ENCODE measurements around the gene NTN4.

NTN4 gene

GRCh38 chr12:95709152-95709551, 81.4 kb downstream of the NTN4 start:
- TF ChIP-seq CEBPB (IDR thresholded peaks at IDR 0.05) (no peak), REST (IDR thresholded peaks at IDR 0.05; ENCODE audit: low read depth) (no peak), FOXM1 (IDR thresholded peaks at IDR 0.05; ENCODE audit: borderline replicate concordance, low read depth) (no peak), TEAD4 (IDR thresholded peaks at IDR 0.05) (no peak), EP300 (IDR thresholded peaks at IDR 0.05; ENCODE audit: borderline replicate concordance) (no peak), EGR1 (IDR thresholded peaks at IDR 0.05) (no peak), RAD21 (IDR thresholded peaks at IDR 0.05; ENCODE audit: low read depth) (no peak), CREB1 (IDR thresholded peaks at IDR 0.05; ENCODE audit: low read depth) (no peak), TCF12 (IDR thresholded peaks at IDR 0.05; ENCODE audit: low read depth) (no peak), USF1 (IDR thresholded peaks at IDR 0.05) (no peak), NFIC (IDR thresholded peaks at IDR 0.05) (no peak), ZBTB7A (IDR thresholded peaks at IDR 0.05; ENCODE audit: low read depth) (no peak), YY1 (IDR thresholded peaks at IDR 0.05; ENCODE audit: low read depth) (no peak)
- TF ChIP-seq, protein P1, sequence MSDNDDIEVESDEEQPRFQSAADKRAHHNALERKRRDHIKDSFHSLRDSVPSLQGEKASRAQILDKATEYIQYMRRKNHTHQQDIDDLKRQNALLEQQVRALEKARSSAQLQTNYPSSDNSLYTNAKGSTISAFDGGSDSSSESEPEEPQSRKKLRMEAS (IDR thresholded peaks at IDR 0.05), result no peak

- no peak for TF ChIP-seq CEBPB (IDR thresholded peaks at IDR 0.05)
- TF ChIP-seq TAF1 (IDR thresholded peaks at IDR 0.05; ENCODE audit: low read depth), result no peak
- TF ChIP-seq YY1 (IDR thresholded peaks at IDR 0.05; ENCODE audit: low read depth), result no peak
- no peak for TF ChIP-seq NFIC (IDR thresholded peaks at IDR 0.05)
- no peak for TF ChIP-seq TEAD4 (IDR thresholded peaks at IDR 0.05)
Measured at GRCh38 chr12:95705143-95705542, 85.4 kb downstream of the NTN4 start.

DNA sequence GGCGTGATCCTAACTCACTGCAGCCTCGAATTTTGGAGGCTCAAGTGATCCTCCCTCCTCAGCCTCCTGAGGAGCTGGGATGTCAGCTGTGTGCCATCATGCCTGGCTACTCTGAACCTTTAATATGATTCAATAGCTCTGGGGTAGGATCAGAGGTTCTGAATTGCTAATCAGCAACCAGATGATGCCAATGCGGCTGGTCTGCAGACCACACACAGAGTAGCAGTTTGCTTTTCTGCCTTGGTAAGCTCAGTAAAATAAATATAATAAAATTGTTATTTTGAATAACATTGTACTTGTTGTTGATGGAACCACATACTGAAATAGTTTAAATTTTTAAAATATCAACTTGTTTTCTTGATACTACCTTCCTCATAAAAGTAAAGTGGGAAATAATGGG, 86.6 kb downstream of the NTN4 start:
- TF ChIP-seq USF1 (IDR thresholded peaks at IDR 0.05) (no peak), TCF12 (IDR thresholded peaks at IDR 0.05; ENCODE audit: low read depth) (no peak), TAF1 (IDR thresholded peaks at IDR 0.05; ENCODE audit: low read depth) (no peak), RAD21 (IDR thresholded peaks at IDR 0.05; ENCODE audit: low read depth) (no peak), TEAD4 (IDR thresholded peaks at IDR 0.05) (no peak), REST (IDR thresholded peaks at IDR 0.05; ENCODE audit: low read depth) (no peak), EGR1 (IDR thresholded peaks at IDR 0.05) (no peak), NFIC (IDR thresholded peaks at IDR 0.05) (no peak), YY1 (IDR thresholded peaks at IDR 0.05; ENCODE audit: low read depth) (no peak), CEBPB (IDR thresholded peaks at IDR 0.05) (no peak), ZBTB7A (IDR thresholded peaks at IDR 0.05; ENCODE audit: low read depth) (no peak)
- TF ChIP-seq, protein P1 (IDR thresholded peaks at IDR 0.05), result no peak

DNA sequence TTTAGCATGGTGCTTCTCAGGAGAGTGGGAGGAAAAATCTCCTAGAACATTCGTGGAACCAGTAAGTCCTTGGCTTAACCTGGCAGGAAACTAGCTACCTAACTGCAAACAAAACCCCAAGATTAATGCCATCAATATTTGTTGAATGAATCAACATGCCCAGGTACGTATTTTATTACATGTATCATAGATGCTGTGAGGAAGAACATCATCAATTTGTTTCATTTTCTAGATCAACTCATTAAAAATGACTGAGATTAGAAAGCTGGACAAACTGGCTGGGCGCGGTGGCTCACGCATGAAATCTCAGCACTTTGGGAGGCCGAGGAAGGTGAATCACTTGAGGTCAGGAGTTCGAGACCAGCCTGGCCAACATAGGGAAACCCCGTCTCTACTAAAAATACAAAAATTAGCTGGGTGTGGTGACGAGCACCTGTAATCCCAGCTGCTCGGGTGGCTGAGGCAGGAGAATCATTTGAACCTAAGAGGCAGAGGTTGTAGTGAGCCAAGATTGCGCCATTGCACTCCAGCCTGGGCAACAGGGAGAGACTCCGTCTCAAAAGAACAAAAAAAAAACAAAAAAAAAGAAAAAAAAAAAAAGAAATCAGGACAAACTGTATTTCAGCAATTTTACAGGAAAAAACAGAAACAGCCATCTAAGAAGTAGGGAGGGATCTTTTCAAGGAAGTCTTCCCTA, 88.7 kb downstream of the NTN4 start:
- no peak for TF ChIP-seq FOXM1 (IDR thresholded peaks at IDR 0.05; ENCODE audit: borderline replicate concordance, low read depth)
- no peak for TF ChIP-seq TEAD4 (IDR thresholded peaks at IDR 0.05)
- TF ChIP-seq CREB1 (IDR thresholded peaks at IDR 0.05; ENCODE audit: low read depth), result no peak
- TF ChIP-seq, protein P1 (IDR thresholded peaks at IDR 0.05), result no peak
- no peak for TF ChIP-seq EP300 (IDR thresholded peaks at IDR 0.05; ENCODE audit: borderline replicate concordance)
- TF ChIP-seq RAD21 (IDR thresholded peaks at IDR 0.05; ENCODE audit: low read depth), result no peak
- TF ChIP-seq ZBTB7A (IDR thresholded peaks at IDR 0.05; ENCODE audit: low read depth), result no peak
- TF ChIP-seq EGR1 (IDR thresholded peaks at IDR 0.05), result no peak

DNA sequence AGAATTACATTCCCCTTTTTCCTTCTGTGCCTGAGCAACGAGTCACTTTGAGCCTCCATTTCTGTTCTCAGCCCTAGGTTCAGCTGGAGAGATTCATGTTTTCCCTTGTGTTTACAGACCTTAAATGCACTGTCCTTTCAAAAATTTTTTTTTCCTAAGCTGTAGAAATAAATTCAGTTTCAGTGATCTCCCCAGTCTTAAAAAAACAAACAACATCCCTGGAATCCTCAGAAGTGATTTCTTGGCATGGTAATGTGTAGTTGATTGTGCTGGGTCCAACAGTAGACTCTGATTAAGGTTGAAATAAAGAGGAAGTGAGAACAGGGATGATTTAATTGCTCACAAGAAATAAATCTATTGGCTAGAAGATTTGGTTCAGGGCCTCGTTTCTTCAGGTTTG, 89.3 kb downstream of the NTN4 start:
- TF ChIP-seq YY1 (IDR thresholded peaks at IDR 0.05; ENCODE audit: low read depth), result no peak
- TF ChIP-seq ZBTB7A (IDR thresholded peaks at IDR 0.05; ENCODE audit: low read depth), result no peak
- TF ChIP-seq CREB1 (IDR thresholded peaks at IDR 0.05; ENCODE audit: low read depth), result no peak
- TF ChIP-seq EGR1 (IDR thresholded peaks at IDR 0.05), result no peak
- no peak for TF ChIP-seq TEAD4 (IDR thresholded peaks at IDR 0.05)
- TF ChIP-seq NFIC (IDR thresholded peaks at IDR 0.05), result no peak
- no peak for TF ChIP-seq EP300 (IDR thresholded peaks at IDR 0.05; ENCODE audit: borderline replicate concordance)
- TF ChIP-seq USF1 (IDR thresholded peaks at IDR 0.05), result no peak
- no peak for TF ChIP-seq REST (IDR thresholded peaks at IDR 0.05; ENCODE audit: low read depth)
- TF ChIP-seq, protein P1 (IDR thresholded peaks at IDR 0.05), result no peak
- no peak for TF ChIP-seq FOXM1 (IDR thresholded peaks at IDR 0.05; ENCODE audit: borderline replicate concordance, low read depth)
- no peak for TF ChIP-seq CEBPB (IDR thresholded peaks at IDR 0.05)
- no peak for TF ChIP-seq TAF1 (IDR thresholded peaks at IDR 0.05; ENCODE audit: low read depth)
- no peak for TF ChIP-seq TCF12 (IDR thresholded peaks at IDR 0.05; ENCODE audit: low read depth)
- TF ChIP-seq RAD21 (IDR thresholded peaks at IDR 0.05; ENCODE audit: low read depth), result no peak
